ENCODE results near the gene IP6K1. TPM values are rescaled to one million over a fixed set of nuclear protein-coding genes. Genes with fewer than 3 reads are reported as not detected.

IP6K1 gene
- total RNA-seq, 8 experiments from 2014 or later = 25.2 to 43.5 (median 29.7) TPM

DNA sequence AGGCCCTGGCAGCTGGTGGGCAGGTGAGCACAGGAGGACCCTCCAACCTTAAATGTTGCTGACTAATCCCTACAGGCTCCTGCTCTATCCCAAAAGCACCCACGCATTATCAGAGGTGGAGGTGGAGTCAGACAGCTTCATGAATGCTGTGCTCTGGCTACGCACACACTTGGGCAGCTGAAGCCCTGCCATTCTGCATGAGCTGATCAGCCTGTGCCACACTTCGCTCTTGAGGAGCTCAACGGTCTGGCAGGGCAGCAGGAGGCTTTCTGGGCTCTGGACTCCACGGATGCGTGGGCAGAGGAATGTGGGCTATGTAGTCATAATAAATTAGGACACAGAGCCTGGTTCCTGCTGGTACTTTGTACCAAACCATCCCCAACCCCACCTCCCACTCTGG, 103.2 kb downstream of the IP6K1 start:
- WGBS, 10 experiments = 77 to 100% (median 100%) methylated on average over 1 to 5 of the region's 6 CpGs; no CpG with 5 or more reads in 5 of the 10 experiments
- no peak for ATAC-seq (replicated peaks in 6 of 8)
- H3K27ac ChIP-seq = no peak overlapping the region
- peaks cover 0 to 5% of the 10 kb centered on the region in 2 donors for H3K4me1 ChIP-seq (replicated peaks in 1 of 2)
- H3K4me3 ChIP-seq = no peak overlapping the region
- in situ Hi-C loops (cut with MboI; ENCODE audit: low pct_unique_long_range_greater_than_20kb in 2 of 9, low sequenced_read_pairs in 9 of 9, unreplicated experiment in 9 of 9) = no loop called here

DNA sequence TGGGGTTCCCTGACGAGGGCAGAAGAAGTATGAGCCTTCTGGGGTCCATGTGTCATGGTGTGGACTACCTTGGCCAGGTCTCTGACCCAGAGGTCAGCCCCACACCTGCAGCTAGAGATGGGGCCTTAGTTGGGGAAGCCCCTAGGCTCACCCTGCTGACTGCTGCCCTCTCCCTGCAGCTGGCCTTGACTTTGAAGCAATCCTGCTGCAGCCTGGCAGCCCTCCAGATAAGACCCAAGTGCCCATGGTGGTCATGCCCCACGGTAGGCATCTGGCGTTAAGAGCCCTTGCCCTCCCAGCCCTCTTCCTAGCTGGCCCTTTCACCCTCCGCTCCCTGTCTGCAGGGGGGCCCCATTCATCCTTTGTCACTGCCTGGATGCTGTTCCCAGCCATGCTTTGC, 104.8 kb downstream of the IP6K1 start:
- in situ Hi-C loops (cut with MboI; ENCODE audit: low pct_unique_long_range_greater_than_20kb in 2 of 9, low sequenced_read_pairs in 9 of 9, unreplicated experiment in 9 of 9) = no loop called here
- no peak for ATAC-seq (replicated peaks in 6 of 8)
- Histone ChIP-seq H3K27ac (no peak overlapping the region), H3K4me1 (replicated peaks in 1 of 2) (no peaks in the 10 kb centered on the region), H3K4me3 (no peak overlapping the region)
- WGBS, 10 experiments = 60 to 80% methylated on average over 1 of the region's 4 CpGs; no CpG with 5 or more reads in 8 of the 10 experiments

DNA sequence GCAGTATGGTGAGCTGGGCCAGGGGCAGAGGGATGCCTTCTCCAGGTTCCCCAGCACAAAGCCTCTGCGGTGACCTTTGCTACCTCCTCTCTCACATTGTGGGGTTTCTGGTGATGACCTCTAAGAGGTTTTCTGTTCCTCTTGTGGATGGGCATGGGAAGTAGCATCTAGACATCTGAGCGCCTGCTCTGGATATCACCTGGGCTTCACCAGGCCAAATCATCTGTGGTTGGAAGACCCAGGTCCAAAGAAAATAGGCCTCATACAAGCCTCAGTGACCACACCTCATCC, 105.2 kb downstream of the IP6K1 start:
- H3K4me1 ChIP-seq (replicated peaks in 1 of 2) = no peaks in the 10 kb centered on the region
- in situ Hi-C loops (cut with MboI; ENCODE audit: low pct_unique_long_range_greater_than_20kb in 2 of 9, low sequenced_read_pairs in 9 of 9, unreplicated experiment in 9 of 9) = no loop called here
- H3K4me3 ChIP-seq = no peak overlapping the region
- H3K27ac ChIP-seq = no peak overlapping the region
- WGBS, 10 experiments = 100% methylated on average over 1 of the region's 2 CpGs; no CpG with 5 or more reads in 6 of the 10 experiments
- no peak for ATAC-seq (replicated peaks in 6 of 8)

DNA sequence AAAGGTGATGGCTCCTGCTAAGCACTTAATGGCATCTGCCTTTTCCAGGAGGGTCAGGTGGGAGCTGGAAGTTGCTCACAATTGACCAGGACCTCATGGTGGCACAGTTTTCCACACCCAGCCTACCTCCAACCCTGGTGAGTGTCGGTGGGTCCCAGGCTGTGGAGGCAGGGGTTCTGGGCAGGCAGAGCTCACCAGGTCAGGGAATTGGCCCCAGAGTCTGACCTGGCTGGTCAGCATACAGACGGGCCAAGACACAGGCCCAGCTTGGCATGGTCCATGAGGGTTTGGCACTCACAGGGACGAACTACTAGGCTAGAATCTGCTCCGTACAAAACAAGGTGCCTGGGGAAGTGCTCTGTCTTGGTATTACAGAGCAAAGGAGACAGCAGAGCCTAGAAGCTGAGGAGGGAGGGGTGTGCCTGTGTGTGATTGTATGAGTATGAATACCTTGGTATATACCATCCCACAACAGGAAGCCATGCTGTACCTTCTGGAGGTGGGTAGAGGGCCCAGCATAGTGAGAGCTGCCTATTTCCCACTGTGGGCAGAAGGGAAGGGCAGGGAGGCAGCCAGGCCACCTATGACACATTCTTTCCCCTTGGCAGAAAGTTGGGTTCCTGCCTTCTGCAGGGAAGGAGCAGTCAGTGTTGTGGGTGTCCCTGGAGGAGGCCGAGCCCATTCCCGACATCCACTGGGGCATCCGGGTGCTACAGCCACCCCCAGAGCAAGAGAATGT, 105.7 kb downstream of the IP6K1 start:
- WGBS, 10 experiments = 39 to 97% (median 82%) methylated on average over 1 to 5 of the region's 7 CpGs; no CpG with 5 or more reads in 4 of the 10 experiments
- Histone ChIP-seq H3K27ac (no peak overlapping the region), H3K4me1 (replicated peaks in 1 of 2) (no peaks in the 10 kb centered on the region), H3K4me3 (no peak overlapping the region)
- in situ Hi-C loops (cut with MboI; ENCODE audit: low pct_unique_long_range_greater_than_20kb in 2 of 9, low sequenced_read_pairs in 9 of 9, unreplicated experiment in 9 of 9) = no loop called here
- ATAC-seq (replicated peaks in 6 of 8) = no peak

DNA sequence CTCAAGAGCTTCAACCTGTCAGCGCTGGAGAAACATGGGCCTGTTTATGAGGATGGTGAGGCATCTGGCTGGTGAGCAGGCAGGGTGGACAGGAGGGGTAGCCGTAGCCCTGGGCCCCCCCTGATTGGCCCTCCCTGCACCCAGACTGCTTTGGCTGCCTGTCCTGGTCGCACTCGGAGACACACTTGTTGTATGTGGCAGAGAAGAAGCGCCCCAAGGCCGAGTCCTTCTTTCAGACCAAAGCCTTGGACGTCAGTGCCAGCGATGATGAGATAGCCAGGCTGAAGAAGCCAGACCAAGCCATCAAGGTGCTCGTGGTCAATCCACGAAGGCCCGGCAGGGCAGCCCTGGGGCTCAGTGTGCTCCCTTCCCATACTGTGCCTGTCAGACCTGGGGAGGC, 110.4 kb downstream of the IP6K1 start:
- H3K4me1 ChIP-seq (replicated peaks in 1 of 2) = peaks cover 6 to 7% of the 10 kb centered on the region in 2 donors
- no peak for ATAC-seq (replicated peaks in 6 of 8)
- H3K4me3 ChIP-seq = no peak overlapping the region
- in situ Hi-C loops (cut with MboI; ENCODE audit: low pct_unique_long_range_greater_than_20kb in 2 of 9, low sequenced_read_pairs in 9 of 9, unreplicated experiment in 9 of 9) = loop anchor here in 2 of 9 experiments (10.0 kb wide), 1 partner anchor 131 kb away; no protein-coding TSS in a partner anchor
- H3K27ac ChIP-seq = no peak overlapping the region
- WGBS, 10 experiments = 78 to 100% (median 92%) methylated on average over 1 to 10 of the region's 11 CpGs; no CpG with 5 or more reads in 6 of the 10 experiments

DNA sequence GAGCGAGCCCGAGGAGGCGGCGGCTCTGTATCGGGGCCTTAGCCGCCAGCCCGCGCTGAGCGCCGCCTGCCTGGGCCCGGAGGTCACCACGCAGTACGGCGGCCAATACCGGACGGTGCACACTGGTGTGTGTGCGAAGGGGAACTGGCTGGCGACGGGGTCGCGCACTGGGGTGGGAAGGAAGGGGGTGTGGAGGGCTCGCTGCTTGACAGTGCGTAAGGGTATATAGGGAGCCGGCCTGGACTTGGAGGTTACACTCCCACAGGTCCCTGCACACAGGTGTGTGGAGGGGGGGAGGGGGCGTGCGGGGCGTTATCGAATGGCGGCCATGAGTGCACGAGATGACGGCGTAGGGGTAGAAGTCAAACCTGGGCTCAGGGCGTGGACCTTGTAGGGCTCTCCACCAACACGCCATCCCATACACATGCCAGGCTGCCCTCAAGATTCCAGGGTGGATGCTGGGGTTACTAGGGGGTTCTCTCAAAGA, 111.8 kb downstream of the IP6K1 start:
- peak overlapping the region; percentile 60 to 95 (median 82) for H3K4me3 ChIP-seq
- in situ Hi-C loops (cut with MboI; ENCODE audit: low pct_unique_long_range_greater_than_20kb in 2 of 9, low sequenced_read_pairs in 9 of 9, unreplicated experiment in 9 of 9) = loop anchor here in 2 of 9 experiments (10.0 kb wide), 1 partner anchor 130 kb away; no protein-coding TSS in a partner anchor

More for the DNA sequence above, 111.8 kb downstream of the IP6K1 start:
- Histone ChIP-seq H3K4me1 (replicated peaks in 1 of 2) (peaks cover 6 to 7% of the 10 kb centered on the region in 2 donors), H3K27ac (peak overlapping the region; percentile 92 to 94)
- ATAC-seq (replicated peaks in 6 of 8) = peak; percentile 21 to 42 (median 34)
- WGBS, 10 experiments = no CpG with 5 or more reads among the region's 34 CpGs

Other genes with a start within 250 kb of the IP6K1 start
- 10 to 100 TPM in 1 of 8 experiments, 1 to 10 TPM in 6, under 1 TPM in 1; 0.31 to 12.6 (median 6.9) TPM for gene BSN, start 232.1 kb downstream of the IP6K1 start, total RNA-seq
- 100 to 1,000 TPM in 3 of 8 experiments, 10 to 100 TPM in 5; 52.8 to 143 (median 75.2) TPM for gene APEH, start 112.2 kb downstream of the IP6K1 start, total RNA-seq
- gene MST1, start 97.1 kb downstream of the IP6K1 start, total RNA-seq = 10 to 100 TPM in 7 of 8 experiments, 1 to 10 TPM in 1; 7.7 to 59.9 (median 26.0) TPM
- gene RNF123, start 97.0 kb downstream of the IP6K1 start, total RNA-seq = 10 to 100 TPM; 10.9 to 41.8 (median 16.2) TPM
- 1 to 10 TPM in 6 of 8 experiments, under 1 TPM in 1, not detected in 1; 0.82 to 3.8 (median 2.3) TPM for gene AMIGO3, start 66.9 kb downstream of the IP6K1 start, total RNA-seq
- 10 to 100 TPM; 11.4 to 21.3 (median 16.2) TPM for gene GMPPB, start 62.6 kb downstream of the IP6K1 start, total RNA-seq
- under 1 TPM in 3 of 8 experiments, not detected in 5; 0.14 to 0.71 (median 0.57) TPM for gene CDHR4, start 13.3 kb upstream of the IP6K1 start, total RNA-seq
- 1 to 10 TPM in 7 of 8 experiments, under 1 TPM in 1; 0.81 to 3.5 (median 2.3) TPM for gene INKA1, start 16.7 kb upstream of the IP6K1 start, total RNA-seq
- gene UBA7, start 27.4 kb upstream of the IP6K1 start, total RNA-seq = 10 to 100 TPM in 4 of 8 experiments, 1 to 10 TPM in 3, under 1 TPM in 1; 0.96 to 46.3 (median 11.0) TPM
- 10 to 100 TPM in 2 of 8 experiments, 1 to 10 TPM in 5, under 1 TPM in 1; 0.66 to 15.3 (median 3.7) TPM for gene TRAIP, start 70.0 kb upstream of the IP6K1 start, total RNA-seq
- 10 to 100 TPM in 5 of 8 experiments, 1 to 10 TPM in 2, under 1 TPM in 1; 0.20 to 85.3 (median 24.5) TPM for gene CAMKV, start 83.4 kb upstream of the IP6K1 start, total RNA-seq
- 1 to 10 TPM in 2 of 8 experiments, under 1 TPM in 6; 0.27 to 1.3 (median 0.56) TPM for gene MST1R, start 117.3 kb upstream of the IP6K1 start, total RNA-seq
- gene MON1A, start 143.3 kb upstream of the IP6K1 start, total RNA-seq = 10 to 100 TPM in 6 of 8 experiments, 1 to 10 TPM in 2; 9.1 to 12.4 (median 11.6) TPM
- 100 to 1,000 TPM in 2 of 8 experiments, 10 to 100 TPM in 6; 52.4 to 193 (median 65.5) TPM for gene RBM6, start 153.6 kb upstream of the IP6K1 start, total RNA-seq

Measured in motor neuron (in vitro differentiated cells).